Naive thymus-derived CD4-positive, alpha-beta T cell (primary cell): ENCODE measurements around the gene ADAMTS4. TPM values are rescaled to one million over a fixed set of nuclear protein-coding genes. Genes with fewer than 3 reads are reported as not detected.

Experiments used
- ATAC-seq: fragments of 150-1000 bp; cut with Tn5 transposase; 2 replicates; pipeline ENCODE4 v1.10.0; 2021; ENCODE audit warnings: mild to moderate bottlenecking, moderate library complexity
- CTCF ChIA-PET: fragments of 350-600 bp; sonication (Branson Sonifier 250); formaldehyde crosslinking; loops from one replicate; lab custom pipeline; 2021; ENCODE audit warnings: antibody characterized with exemption; lab: Charles Lee
- POLR2A ChIA-PET: fragments of 350-600 bp; sonication (Branson Sonifier 250); formaldehyde crosslinking; loops from one replicate; lab custom pipeline; 2021; ENCODE audit warnings: antibody characterized with exemption, inconsistent platforms; lab: Charles Lee
- DNase-seq, 9 donors: peaks; one replicate each; pipeline versions ENCODE4 v3.0.0 to v3.0.0-alpha.2; 2020 to 2022; ENCODE audit warnings: mixed read lengths in 1 of 9
- H3K27ac ChIP-seq: one replicate; pipeline ENCODE4 v1.7.0; 2013; ENCODE audit warnings: mild to moderate bottlenecking, low read depth, low read length, moderate library complexity
- H3K27me3 ChIP-seq, 2 donors: one replicate each; pipeline ENCODE4 v1.7.0; 2013; ENCODE audit warnings: low read length in 2 of 2, mild to moderate bottlenecking in 2 of 2, moderate library complexity in 2 of 2; ENCODE audit not compliant: control insufficient read depth in 2 of 2, insufficient read depth in 2 of 2
- H3K36me3 ChIP-seq, 3 experiments: 1 replicate in 2 of 3; 2 replicates in 1 of 3; pipeline ENCODE4 v1.7.0; 2013; ENCODE audit warnings: low read length in 3 of 3, mild to moderate bottlenecking in 3 of 3, moderate library complexity in 1 of 3; ENCODE audit not compliant: insufficient read depth in 3 of 3, control insufficient read depth in 2 of 3
- H3K4me1 ChIP-seq, 2 donors: one replicate each; pipeline ENCODE4 v1.7.0; 2013; ENCODE audit warnings: low read length in 2 of 2, mild to moderate bottlenecking in 2 of 2, moderate library complexity in 1 of 2; ENCODE audit not compliant: control insufficient read depth in 2 of 2, insufficient read depth in 2 of 2
- H3K4me3 ChIP-seq: 2 replicates; pipeline ENCODE4 v1.7.0; 2013; ENCODE audit warnings: mild to moderate bottlenecking, low read length
- H3K9me3 ChIP-seq, 3 experiments: 1 replicate in 2 of 3; 2 replicates in 1 of 3; pipeline ENCODE4 v1.7.0; 2013; ENCODE audit warnings: low read length in 3 of 3; ENCODE audit not compliant: control insufficient read depth in 2 of 3
- H3K27ac Mint-ChIP-seq, 9 donors: one replicate each; pipeline ENCODE4 v1.8.0; 2020 to 2022; ENCODE audit warnings: mixed read lengths in 9 of 9, mild to moderate bottlenecking in 8 of 9, moderate library complexity in 5 of 9, inconsistent platforms in 2 of 9
- H3K27me3 Mint-ChIP-seq, 5 donors: one replicate each; pipeline ENCODE4 v1.8.0; 2021 to 2022; ENCODE audit warnings: mixed read lengths in 5 of 5, mild to moderate bottlenecking in 1 of 5
- H3K36me3 Mint-ChIP-seq, 5 donors: one replicate each; pipeline ENCODE4 v1.8.0; 2020 to 2022; ENCODE audit warnings: mixed read lengths in 5 of 5, mild to moderate bottlenecking in 3 of 5, inconsistent platforms in 1 of 5
- H3K4me1 Mint-ChIP-seq, 7 donors: one replicate each; pipeline ENCODE4 v1.8.0; 2020 to 2022; ENCODE audit warnings: mixed read lengths in 7 of 7, mild to moderate bottlenecking in 3 of 7, inconsistent platforms in 1 of 7
- H3K4me3 Mint-ChIP-seq, 10 donors: one replicate each; pipeline ENCODE4 v1.8.0; 2020 to 2022; ENCODE audit warnings: mild to moderate bottlenecking in 10 of 10, mixed read lengths in 10 of 10, moderate library complexity in 6 of 10, inconsistent platforms in 2 of 10
- H3K9me3 Mint-ChIP-seq, 11 donors: one replicate each; pipeline ENCODE4 v1.8.0; 2020 to 2022; ENCODE audit warnings: mixed read lengths in 11 of 11, mild to moderate bottlenecking in 4 of 11, inconsistent platforms in 1 of 11, moderate library complexity in 1 of 11
- intact Hi-C, 2 donors: fragments of 100-400 bp; cut with micrococcal nuclease; formaldehyde crosslinking; loops; one replicate each; pipeline ENCODE4 v1.15.1; 2023
- polyA plus RNA-seq, 2 donors: library from polyadenylated mRNA; unstranded; fragments of 300-500 nt; fragmentation: Illumina TruSeq; gene quantifications; one replicate each; pipeline ENCODE4 v1.2.3, GENCODE V29; 2021
- total RNA-seq, 6 experiments: library from RNA in 5 of 6; stranded (reverse) in 5 of 6; gene quantifications; 1 replicate in 5 of 6; 2 replicates in 1 of 6; pipeline ENCODE4 v1.2.3 and lab custom pipeline; 2021 to 2026

The ADAMTS4 gene
- total and polyA plus RNA-seq, 7 experiments from 2014 or later: 0.21 to 3.3 (median 1.1) TPM

DNA sequence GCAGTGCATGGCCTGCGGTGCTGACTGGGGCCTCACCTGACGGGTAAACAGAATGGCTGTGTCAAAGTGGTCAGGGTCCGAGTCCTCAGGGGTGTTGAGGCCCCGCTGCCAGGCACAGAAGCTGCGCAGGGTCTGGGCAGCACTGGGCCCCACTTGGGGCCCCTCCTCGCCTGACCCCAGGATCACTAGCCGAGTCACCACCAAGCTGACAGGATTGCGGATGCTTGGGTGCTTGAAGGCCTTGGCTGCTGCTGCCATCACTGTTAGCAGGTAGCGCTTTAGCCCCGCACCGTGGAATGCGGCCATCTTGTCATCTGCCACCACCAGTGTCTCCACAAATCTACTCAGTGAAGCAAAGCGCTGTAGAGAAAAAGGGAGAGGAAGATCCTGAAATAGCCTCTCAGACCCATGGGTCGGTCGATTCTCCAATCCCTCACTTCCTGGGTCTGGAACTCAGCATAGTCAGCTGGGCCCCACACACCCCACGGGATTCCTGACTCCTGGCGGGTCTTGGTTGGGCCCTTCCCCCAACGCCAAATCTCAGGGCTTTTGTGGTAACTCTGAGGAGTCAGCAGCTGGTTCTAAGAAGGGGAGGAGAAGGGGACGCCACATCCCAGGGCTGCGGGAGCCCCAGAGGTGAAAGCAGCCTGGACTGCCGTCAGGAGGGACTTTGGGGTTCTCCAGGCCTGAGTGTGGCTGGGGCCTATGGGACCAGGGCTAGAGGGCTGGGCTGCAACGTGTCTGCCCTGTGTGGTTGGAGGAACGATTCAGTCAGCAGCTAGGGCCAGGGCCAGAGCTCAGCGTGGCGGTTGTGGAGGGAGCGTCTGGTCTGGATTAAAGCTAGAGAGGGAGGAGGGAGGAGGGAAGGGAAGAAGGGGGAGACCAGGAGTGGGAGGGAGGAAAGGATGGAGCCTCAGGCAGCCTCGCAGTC, 2.1 kb downstream of the ADAMTS4 start:
- Mint-ChIP-seq H3K27me3 (no peaks in the 10 kb centered on the region), H3K9me3 (peaks cover 0 to 2% (median 0%) of the 10 kb centered on the region in 11 donors), H3K36me3 (no peaks in the 10 kb centered on the region), H3K4me3 (no peak overlapping the region), H3K27ac (peak overlapping the region in 1 of 9 donors; percentile 61), H3K4me1 (peaks cover 43 to 75% (median 56%) of the 10 kb centered on the region in 7 donors)
- ATAC-seq (no peak), DNase-seq (no peak)
- no peaks in the 10 kb centered on the region for H3K9me3 ChIP-seq
- no peaks in the 10 kb centered on the region for H3K36me3 ChIP-seq
- CTCF ChIA-PET: interaction anchor here (1.5 to 1.9 kb wide), 2 partner anchors 8 to 11 kb away, joined by 4 to 6 read pairs; no protein-coding TSS in a partner anchor
- no peaks in the 10 kb centered on the region for H3K27me3 ChIP-seq
- intact Hi-C loops: no loop called here
- no peak overlapping the region for H3K4me3 ChIP-seq
- no peak overlapping the region for H3K27ac ChIP-seq
- H3K4me1 ChIP-seq: peaks cover 48 to 54% of the 10 kb centered on the region in 2 donors
- POLR2A ChIA-PET: interaction anchor here (0.6 to 29.1 kb wide), 6 partner anchors 9 to 26 kb away, joined by 3 to 508 read pairs (median 4); partner anchors contain the start of genes APOA2, B4GALT3, FCER1G and TOMM40L

DNA sequence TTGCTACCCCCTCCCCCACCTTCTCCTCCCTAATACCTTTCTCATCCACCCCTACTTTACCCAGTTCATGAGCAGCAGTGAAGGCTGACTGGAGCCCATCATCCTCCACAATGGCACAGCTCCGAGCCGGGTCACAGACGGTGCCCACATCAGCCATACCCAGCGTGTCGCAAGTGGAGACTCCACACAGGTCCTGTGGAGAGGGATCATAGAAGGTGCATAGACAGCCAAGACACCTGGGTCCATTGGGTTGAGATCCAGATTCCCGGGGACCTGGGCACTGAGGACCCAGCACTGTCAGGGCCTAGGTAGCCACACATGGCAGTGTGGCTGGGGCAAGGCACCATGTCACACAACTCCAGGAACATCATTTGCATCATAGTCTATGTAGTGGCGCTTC, 2.7 kb downstream of the ADAMTS4 start:
- no peak overlapping the region for H3K4me3 ChIP-seq
- POLR2A ChIA-PET: interaction anchor here (1.1 to 29.1 kb wide), 3 partner anchors 11 to 27 kb away, joined by 5 to 508 read pairs (median 93); partner anchors contain the start of genes APOA2, FCER1G and TOMM40L
- H3K27me3 ChIP-seq: no peaks in the 10 kb centered on the region
- H3K36me3 ChIP-seq: no peaks in the 10 kb centered on the region
- Mint-ChIP-seq H3K4me3 (no peak overlapping the region), H3K27ac (peak overlapping the region in 3 of 9 donors; percentile 60 to 81 (median 63)), H3K27me3 (no peaks in the 10 kb centered on the region), H3K36me3 (no peaks in the 10 kb centered on the region), H3K4me1 (peaks cover 38 to 72% (median 49%) of the 10 kb centered on the region in 7 donors), H3K9me3 (peaks cover 0 to 2% (median 0%) of the 10 kb centered on the region in 11 donors)
- CTCF ChIA-PET: interaction anchor here (1.9 kb wide), 1 partner anchor 9 kb away, joined by 4 read pairs; no protein-coding TSS in a partner anchor
- H3K9me3 ChIP-seq: no peaks in the 10 kb centered on the region
- DNase-seq: no peak
- intact Hi-C loops: no loop called here
- H3K27ac ChIP-seq: no peak overlapping the region
- peaks cover 42 to 47% of the 10 kb centered on the region in 2 donors for H3K4me1 ChIP-seq
- no peak for ATAC-seq

DNA sequence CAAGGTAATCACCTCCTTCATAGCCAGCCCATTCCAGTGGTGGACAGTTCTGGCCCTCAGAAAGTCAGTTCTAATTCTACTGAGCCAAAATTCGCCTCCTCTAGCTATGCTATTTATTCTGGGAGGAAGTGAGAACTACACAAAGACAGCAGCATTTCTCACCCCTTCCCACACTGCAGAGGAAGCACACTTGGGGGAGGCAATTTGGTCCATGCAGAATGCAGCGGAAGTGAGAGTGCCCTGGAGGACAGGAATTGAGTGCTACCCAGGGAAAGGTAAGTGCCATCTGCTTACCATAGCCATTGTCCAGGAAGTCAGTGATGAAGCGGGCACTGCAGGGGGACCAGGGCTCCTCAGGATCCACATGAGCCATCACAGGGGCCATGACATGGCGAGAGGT, 3.7 kb downstream of the ADAMTS4 start:
- ATAC-seq: peak; percentile 37
- peaks cover 32 to 38% of the 10 kb centered on the region in 2 donors for H3K4me1 ChIP-seq
- H3K36me3 ChIP-seq: no peaks in the 10 kb centered on the region
- H3K9me3 ChIP-seq: no peaks in the 10 kb centered on the region
- intact Hi-C loops: no loop called here
- no peak overlapping the region for H3K27ac ChIP-seq
- no peak overlapping the region for H3K4me3 ChIP-seq
- peak overlapping the region in 3 of 10 donors; percentile 3 to 49 (median 36) for H3K4me3 Mint-ChIP-seq
- H3K27ac Mint-ChIP-seq: peak overlapping the region; percentile 6 to 91 (median 81)
- peaks cover 0 to 2% (median 0%) of the 10 kb centered on the region in 11 donors for H3K9me3 Mint-ChIP-seq
- CTCF ChIA-PET: interaction anchor here (0.6 to 5.3 kb wide), 5 partner anchors 8 to 112 kb away, joined by 3 to 76 read pairs (median 3); partner anchors contain the start of gene TOMM40L
- POLR2A ChIA-PET: interaction anchor here (1.2 to 29.1 kb wide), 5 partner anchors 8 to 31 kb away, joined by 3 to 508 read pairs (median 93); partner anchors contain the start of genes ADAMTS4, APOA2, FCER1G and NDUFS2
- DNase-seq: no peak
- no peaks in the 10 kb centered on the region for H3K27me3 ChIP-seq
- no peaks in the 10 kb centered on the region for H3K36me3 Mint-ChIP-seq
- no peaks in the 10 kb centered on the region for H3K27me3 Mint-ChIP-seq
- H3K4me1 Mint-ChIP-seq: peaks cover 31 to 67% (median 40%) of the 10 kb centered on the region in 7 donors

DNA sequence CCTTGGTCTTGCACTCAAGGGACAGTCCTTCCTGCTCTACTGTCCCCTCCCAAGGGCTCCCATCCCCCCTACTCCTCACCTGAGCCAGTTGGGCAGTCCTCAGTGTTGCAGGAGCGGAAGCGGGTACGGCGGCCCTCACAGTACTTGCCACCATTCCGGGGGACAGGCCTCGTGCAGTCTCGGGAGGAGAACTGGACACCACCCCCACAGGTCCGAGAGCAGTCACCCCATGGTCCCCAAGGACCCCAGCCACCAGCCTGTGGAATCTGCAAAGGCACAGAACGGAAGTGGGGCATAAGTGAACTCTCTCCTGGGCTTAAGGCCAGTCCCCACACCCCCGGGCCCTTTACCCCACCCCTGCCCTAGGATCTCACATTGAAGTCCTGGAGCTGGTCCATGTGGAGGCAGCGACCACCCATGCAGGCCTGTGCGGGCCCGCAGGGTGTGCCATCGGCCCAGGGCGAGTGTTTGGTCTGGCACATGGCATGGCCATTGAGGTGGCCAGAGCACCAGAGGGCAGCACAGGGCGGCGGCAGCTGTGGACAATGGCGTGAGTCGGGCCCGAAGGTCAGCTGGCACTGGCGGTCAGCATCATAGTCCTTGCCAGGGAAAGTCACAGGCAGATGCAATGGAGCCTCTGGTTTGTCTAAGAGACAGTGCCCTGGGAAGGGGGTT, 5.2 kb downstream of the ADAMTS4 start:
- no peaks in the 10 kb centered on the region for H3K9me3 ChIP-seq
- ChIA-PET CTCF (interaction anchor here (1.0 to 5.3 kb wide), 6 partner anchors 8 to 32 kb away, joined by 3 to 76 read pairs (median 30); partner anchors contain the start of genes NDUFS2, PPOX and TOMM40L), POLR2A (interaction anchor here (0.7 to 29.1 kb wide), 8 partner anchors 8 to 40 kb away, joined by 3 to 508 read pairs (median 20); partner anchors contain the start of genes ADAMTS4, APOA2, FCER1G and NDUFS2)
- ATAC-seq: no peak
- no peak overlapping the region for H3K27ac ChIP-seq
- Mint-ChIP-seq H3K4me3 (no peak overlapping the region), H3K9me3 (peaks cover 0 to 2% (median 0%) of the 10 kb centered on the region in 11 donors), H3K36me3 (no peaks in the 10 kb centered on the region), H3K4me1 (peaks cover 29 to 62% (median 35%) of the 10 kb centered on the region in 7 donors), H3K27me3 (no peaks in the 10 kb centered on the region), H3K27ac (peak overlapping the region in 2 of 9 donors; percentile 9 to 78)
- no peak for DNase-seq
- intact Hi-C loops: loop anchor here in 1 of 2 donors (2.0 kb wide), 1 partner anchor 17 kb away; the partner anchor contains the start of gene B4GALT3
- H3K4me1 ChIP-seq: peaks cover 26 to 44% of the 10 kb centered on the region in 2 donors
- no peaks in the 10 kb centered on the region for H3K27me3 ChIP-seq
- no peak overlapping the region for H3K4me3 ChIP-seq
- no peaks in the 10 kb centered on the region for H3K36me3 ChIP-seq

DNA sequence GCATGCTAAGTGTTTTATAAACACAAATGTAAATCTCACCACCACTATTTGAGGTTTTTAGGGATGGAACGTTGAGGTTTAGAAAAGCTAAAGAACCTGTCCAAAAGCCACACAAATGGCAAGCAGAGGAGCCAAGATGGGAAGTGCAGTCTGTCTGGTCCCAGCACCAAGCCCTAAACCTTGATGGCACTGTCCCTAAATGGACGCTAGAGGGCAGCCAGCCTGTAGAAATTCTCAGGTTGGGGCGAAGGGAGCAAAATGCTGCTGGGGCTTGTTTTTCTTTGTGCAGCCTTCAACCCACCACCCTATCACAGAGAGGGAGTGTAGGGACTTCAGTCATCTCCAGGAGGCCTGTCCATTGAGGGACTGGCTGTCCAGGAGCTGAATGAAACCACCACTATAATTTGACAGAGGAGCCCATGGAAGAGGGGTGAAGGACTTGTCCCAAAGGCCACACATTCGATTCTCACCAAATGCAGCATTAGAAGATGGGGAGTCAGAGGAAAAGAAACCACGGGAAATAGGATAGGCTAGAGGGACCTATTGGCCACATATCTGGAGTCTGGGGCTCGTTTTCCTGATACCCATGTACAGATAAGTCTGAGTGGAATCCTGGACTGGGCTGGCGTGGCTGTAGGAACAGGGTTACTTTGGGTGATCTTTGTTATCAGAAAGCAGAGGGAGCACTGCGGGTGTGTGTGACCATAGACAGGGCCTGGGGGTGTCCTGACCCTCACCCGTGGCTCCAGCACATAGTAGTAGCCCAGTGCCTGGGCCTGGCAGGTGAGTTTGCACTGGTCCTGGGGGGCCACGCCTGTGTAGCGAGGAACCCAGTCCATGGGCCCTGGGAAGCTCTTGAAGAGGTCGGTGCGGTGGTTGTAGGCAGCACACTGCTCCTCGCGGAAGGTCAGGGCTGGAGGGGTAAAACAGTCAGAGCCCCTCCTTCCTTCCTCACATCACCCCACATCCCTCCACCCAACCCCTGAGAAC, 6.1 kb downstream of the ADAMTS4 start:
- H3K4me1 Mint-ChIP-seq: peaks cover 30 to 68% (median 42%) of the 10 kb centered on the region in 7 donors
- Histone ChIP-seq H3K27me3 (no peaks in the 10 kb centered on the region), H3K4me3 (no peak overlapping the region), H3K9me3 (no peaks in the 10 kb centered on the region), H3K27ac (no peak overlapping the region), H3K36me3 (no peaks in the 10 kb centered on the region), H3K4me1 (peaks cover 34 to 53% of the 10 kb centered on the region in 2 donors)
- H3K36me3 Mint-ChIP-seq: peaks cover 0 to 1% (median 0%) of the 10 kb centered on the region in 5 donors
- H3K27ac Mint-ChIP-seq: peak overlapping the region; percentile 51 to 93 (median 85)
- peaks cover 0 to 2% (median 0%) of the 10 kb centered on the region in 11 donors for H3K9me3 Mint-ChIP-seq
- intact Hi-C loops: loop anchor here (1.0 to 2.0 kb wide), 8 partner anchors 10 to 190 kb away; partner anchors contain the start of genes NDUFS2 (in 2 of the 2) and B4GALT3 (in 1 of the 2)
- ChIA-PET CTCF (interaction anchor here (0.5 to 5.3 kb wide), 17 partner anchors 9 to 189 kb away, joined by 3 to 76 read pairs (median 14); partner anchors contain the start of genes B4GALT3, NDUFS2, PPOX and SDHC), POLR2A (interaction anchor here (0.9 to 29.1 kb wide), 10 partner anchors 10 to 147 kb away, joined by 3 to 508 read pairs (median 14); partner anchors contain the start of genes ADAMTS4, APOA2, B4GALT3 and FCER1G)
- peak overlapping the region in 5 of 10 donors; percentile 18 to 50 (median 29) for H3K4me3 Mint-ChIP-seq
- ATAC-seq (peak; percentile 95), DNase-seq (peak in 8 of 9 donors; percentile 53 to 80 (median 74))
- no peaks in the 10 kb centered on the region for H3K27me3 Mint-ChIP-seq
